Measurements from ENCODE around the gene PTPRN2.

DNA sequence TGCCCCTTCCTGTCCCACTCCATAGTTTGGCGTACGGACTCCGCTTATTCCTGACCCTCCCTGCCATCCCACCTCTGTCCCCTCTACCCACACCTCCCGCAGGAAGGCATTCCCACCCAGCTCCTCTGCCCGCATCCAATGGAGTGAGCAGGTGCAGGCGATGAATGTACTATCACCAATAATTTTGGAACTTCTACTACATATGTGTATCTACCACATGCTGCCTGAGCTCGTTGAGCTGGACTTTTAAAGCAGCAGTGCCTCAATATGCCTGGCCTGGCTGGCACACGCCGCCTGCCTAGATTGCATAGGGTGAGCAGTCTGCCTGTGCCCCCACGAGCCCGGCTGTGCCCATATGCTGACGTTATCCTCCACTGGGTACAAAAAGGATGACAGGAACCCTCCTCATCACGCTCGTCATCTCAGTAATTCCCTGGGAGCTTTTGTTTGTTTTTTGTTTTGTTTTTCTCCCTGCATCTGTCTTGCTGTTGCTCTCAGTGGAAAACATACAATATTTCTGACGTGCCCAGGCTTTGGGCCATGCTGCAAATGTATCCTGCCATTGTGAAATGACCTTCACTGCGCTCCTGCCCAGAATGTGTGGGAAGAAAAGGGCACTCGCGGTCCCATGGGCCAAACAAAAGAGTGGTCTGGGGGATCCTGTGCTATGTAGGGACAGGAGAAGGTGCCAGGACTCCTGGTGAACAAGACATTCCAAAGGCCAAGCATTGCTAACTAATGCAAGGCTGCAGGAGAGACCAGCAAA, 302.8 kb downstream of the PTPRN2 start:
- TF ChIP-seq FIP1L1 (IDR thresholded peaks at IDR 0.05; ENCODE audit: borderline replicate concordance, insufficient read depth, low read depth, low read length) (no peak), ZNF530 (CRISPR knock-in tag; IDR thresholded peaks at IDR 0.05; ENCODE audit: low read depth) (no peak), SMARCC2 (IDR thresholded peaks at IDR 0.05) (no peak)
